ENCODE data around the gene TNFRSF9. TPM values are rescaled to one million over a fixed set of nuclear protein-coding genes. Genes with fewer than 3 reads are reported as not detected.

TNFRSF9 gene
- total RNA-seq, 3 donors from 2014 or later, result 0.59 TPM; not detected in 2

- Histone ChIP-seq H3K4me3 (no peak overlapping the region), H3K9me3 (no peaks in the 10 kb centered on the region), H3K36me3 (no peaks in the 10 kb centered on the region), H3K27me3 (no peaks in the 10 kb centered on the region), H3K4me1 (no peaks in the 10 kb centered on the region), H3K27ac (no peak overlapping the region)
- TF ChIP-seq POLR2AphosphoS5 (IDR thresholded peaks at IDR 0.05), result no peak
- no peak for TF ChIP-seq POLR2A (IDR thresholded peaks at IDR 0.05)
- TF ChIP-seq CTCF (IDR thresholded peaks at IDR 0.05), result no peak
- intact Hi-C loops (cut with DNase I; ENCODE audit: low total_unique reads), result loop anchor here (5.0 kb wide), 1 partner anchor 897 kb away; no protein-coding TSS in a partner anchor
- no peak for DNase-seq (ENCODE audit: low spot score in 2 of 2)
Measured at GRCh38 chr1:7879228-7879627, 61.4 kb downstream of the TNFRSF9 start.

DNA sequence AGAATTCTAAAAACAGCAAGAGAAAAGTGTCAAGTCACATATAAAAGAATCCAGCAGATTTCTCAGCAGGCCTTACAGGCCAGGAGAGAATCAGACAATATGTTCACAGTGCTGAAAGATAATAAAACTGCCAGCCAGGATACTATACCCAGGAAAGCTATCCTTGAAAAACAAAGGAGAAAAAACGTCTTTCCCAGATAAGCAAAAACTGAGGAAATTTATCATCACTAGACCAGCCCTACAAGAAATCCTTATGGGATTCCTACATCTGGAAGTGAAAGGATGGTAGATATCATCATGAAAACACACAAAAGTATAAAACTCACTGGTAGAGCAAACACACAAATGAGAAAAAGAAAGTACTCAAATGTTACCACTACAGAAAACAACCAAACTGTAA lies 62.6 kb downstream of the TNFRSF9 start:
- Histone ChIP-seq H3K27ac (no peak overlapping the region), H3K9me3 (no peaks in the 10 kb centered on the region), H3K36me3 (no peaks in the 10 kb centered on the region), H3K4me1 (no peaks in the 10 kb centered on the region), H3K4me3 (no peak overlapping the region), H3K27me3 (no peaks in the 10 kb centered on the region)
- DNase-seq (ENCODE audit: low spot score in 2 of 2), result no peak
- intact Hi-C loops (cut with DNase I; ENCODE audit: low total_unique reads), result loop anchor here (5.0 kb wide), 1 partner anchor 896 kb away; no protein-coding TSS in a partner anchor
- TF ChIP-seq POLR2AphosphoS5 (IDR thresholded peaks at IDR 0.05) (no peak), CTCF (IDR thresholded peaks at IDR 0.05) (no peak), POLR2A (IDR thresholded peaks at IDR 0.05) (no peak)

- no peak for DNase-seq (ENCODE audit: low spot score in 2 of 2)
- no peaks in the 10 kb centered on the region for H3K36me3 ChIP-seq
- no peak overlapping the region for H3K27ac ChIP-seq
- H3K4me1 ChIP-seq, result no peaks in the 10 kb centered on the region
- no peak for TF ChIP-seq CTCF (IDR thresholded peaks at IDR 0.05)
- TF ChIP-seq POLR2AphosphoS5 (IDR thresholded peaks at IDR 0.05), result no peak
- no peak for TF ChIP-seq POLR2A (IDR thresholded peaks at IDR 0.05)
- no peak overlapping the region for H3K4me3 ChIP-seq
- intact Hi-C loops (cut with DNase I; ENCODE audit: low total_unique reads), result no loop called here
- H3K9me3 ChIP-seq, result no peaks in the 10 kb centered on the region
- H3K27me3 ChIP-seq, result no peaks in the 10 kb centered on the region
Measured at GRCh38 chr1:7873801-7874795, 66.5 kb downstream of the TNFRSF9 start.

DNA sequence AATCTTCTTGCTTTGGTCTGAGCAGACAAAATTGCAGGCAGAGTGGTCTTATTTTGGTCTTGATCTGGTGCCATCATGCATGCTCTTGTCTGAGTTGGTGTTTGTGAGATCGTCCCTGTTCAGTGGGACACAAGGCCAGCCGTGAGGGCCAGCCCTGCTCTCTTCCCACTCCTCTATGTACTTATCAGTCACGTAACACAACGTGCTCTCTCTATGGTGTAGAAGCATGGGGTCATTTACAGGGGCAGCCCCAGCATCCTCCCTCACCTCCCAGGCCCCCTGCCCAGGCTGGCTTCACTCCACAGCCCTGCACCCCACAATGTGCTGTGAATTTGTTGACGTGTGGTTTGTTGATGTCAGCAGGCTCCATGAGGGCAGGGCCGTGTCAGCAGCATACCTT lies 69.5 kb downstream of the TNFRSF9 start:
- H3K36me3 ChIP-seq, result no peaks in the 10 kb centered on the region
- no peaks in the 10 kb centered on the region for H3K4me1 ChIP-seq
- no peak overlapping the region for H3K4me3 ChIP-seq
- intact Hi-C loops (cut with DNase I; ENCODE audit: low total_unique reads), result no loop called here
- H3K27ac ChIP-seq, result no peak overlapping the region
- no peak for TF ChIP-seq CTCF (IDR thresholded peaks at IDR 0.05)
- TF ChIP-seq POLR2A (IDR thresholded peaks at IDR 0.05), result no peak
- TF ChIP-seq POLR2AphosphoS5 (IDR thresholded peaks at IDR 0.05), result no peak
- no peaks in the 10 kb centered on the region for H3K9me3 ChIP-seq
- no peaks in the 10 kb centered on the region for H3K27me3 ChIP-seq
- no peak for DNase-seq (ENCODE audit: low spot score in 2 of 2)

All from breast epithelium (tissue), 4 donors.